Measurements from ENCODE around the gene CABP7. TPM values are rescaled to one million over a fixed set of nuclear protein-coding genes. Genes with fewer than 3 reads are reported as not detected.

The CABP7 gene
- total RNA-seq, 1 donor from 2014 or later, result not detected

DNA sequence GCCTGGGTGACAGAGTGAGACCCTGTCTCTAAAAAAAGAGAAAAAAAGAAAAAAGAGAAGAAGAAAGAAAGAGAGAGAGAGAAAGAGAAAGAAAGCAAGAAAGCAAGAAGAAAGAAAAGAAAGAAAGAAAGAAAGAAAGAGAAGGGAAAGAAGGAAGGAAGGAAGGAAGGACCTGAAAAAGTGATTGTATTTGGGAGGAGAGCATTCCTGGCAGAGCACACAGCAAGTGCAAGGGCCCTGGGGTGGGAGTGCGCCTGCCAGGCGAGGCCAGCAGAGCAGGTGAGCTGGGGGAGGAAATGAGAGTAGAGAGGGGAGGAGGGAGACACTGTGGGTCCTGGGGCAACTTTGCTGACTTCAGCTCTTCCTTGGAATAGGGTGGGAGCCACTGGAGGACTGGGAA is 7.7 kb upstream of the CABP7 start:
- Histone ChIP-seq H3K4me3 (no peak overlapping the region), H3K36me3 (no peaks in the 10 kb centered on the region), H3K27me3 (no peaks in the 10 kb centered on the region), H3K27ac (no peak overlapping the region), H3K9me3 (no peaks in the 10 kb centered on the region), H3K4me1 (no peaks in the 10 kb centered on the region)
- intact Hi-C loops (cut with DNase I), result no loop called here
- no peak for DNase-seq (ENCODE audit: extremely low spot score in 2 of 2)
- TF ChIP-seq POLR2A (IDR thresholded peaks at IDR 0.05), result no peak
- TF ChIP-seq, protein P1, sequence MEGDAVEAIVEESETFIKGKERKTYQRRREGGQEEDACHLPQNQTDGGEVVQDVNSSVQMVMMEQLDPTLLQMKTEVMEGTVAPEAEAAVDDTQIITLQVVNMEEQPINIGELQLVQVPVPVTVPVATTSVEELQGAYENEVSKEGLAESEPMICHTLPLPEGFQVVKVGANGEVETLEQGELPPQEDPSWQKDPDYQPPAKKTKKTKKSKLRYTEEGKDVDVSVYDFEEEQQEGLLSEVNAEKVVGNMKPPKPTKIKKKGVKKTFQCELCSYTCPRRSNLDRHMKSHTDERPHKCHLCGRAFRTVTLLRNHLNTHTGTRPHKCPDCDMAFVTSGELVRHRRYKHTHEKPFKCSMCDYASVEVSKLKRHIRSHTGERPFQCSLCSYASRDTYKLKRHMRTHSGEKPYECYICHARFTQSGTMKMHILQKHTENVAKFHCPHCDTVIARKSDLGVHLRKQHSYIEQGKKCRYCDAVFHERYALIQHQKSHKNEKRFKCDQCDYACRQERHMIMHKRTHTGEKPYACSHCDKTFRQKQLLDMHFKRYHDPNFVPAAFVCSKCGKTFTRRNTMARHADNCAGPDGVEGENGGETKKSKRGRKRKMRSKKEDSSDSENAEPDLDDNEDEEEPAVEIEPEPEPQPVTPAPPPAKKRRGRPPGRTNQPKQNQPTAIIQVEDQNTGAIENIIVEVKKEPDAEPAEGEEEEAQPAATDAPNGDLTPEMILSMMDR (IDR thresholded peaks at IDR 0.05), result no peak
- no peak for TF ChIP-seq POLR2AphosphoS5 (IDR thresholded peaks at IDR 0.05; ENCODE audit: insufficient read depth in 1 of 2, low read depth in 1 of 2)

DNA sequence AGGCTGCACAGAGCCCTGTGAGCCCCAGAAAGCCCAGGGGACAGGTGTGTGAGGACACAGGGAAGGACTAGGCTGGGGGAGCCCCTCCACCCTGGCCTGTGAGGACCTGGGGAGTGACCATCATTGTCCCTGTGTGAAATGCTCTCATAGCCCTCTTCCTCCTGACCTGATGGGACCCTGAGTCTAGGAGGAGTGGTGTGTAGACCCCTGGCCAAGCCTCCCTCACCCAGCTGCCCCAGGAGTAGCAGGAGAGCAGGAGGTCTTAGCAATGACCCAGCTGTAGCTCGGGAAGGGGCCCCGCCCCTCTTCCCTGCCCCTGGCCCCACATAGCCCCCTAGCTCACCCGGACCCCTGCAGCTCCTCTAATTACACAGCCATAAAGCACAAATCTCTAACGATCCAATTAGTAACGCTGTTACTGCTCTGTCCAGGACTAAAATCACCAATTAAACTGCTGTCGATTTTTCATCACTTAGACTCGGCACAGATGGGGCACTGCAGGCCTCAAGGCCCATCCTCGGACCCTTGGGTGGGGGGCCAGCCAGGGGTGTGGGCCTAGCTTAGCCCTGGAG is 6.6 kb upstream of the CABP7 start:
- DNase-seq (ENCODE audit: extremely low spot score in 2 of 2), result no peak
- Histone ChIP-seq H3K27ac (no peak overlapping the region), H3K4me3 (no peak overlapping the region), H3K36me3 (no peaks in the 10 kb centered on the region), H3K27me3 (no peaks in the 10 kb centered on the region), H3K9me3 (no peaks in the 10 kb centered on the region), H3K4me1 (no peaks in the 10 kb centered on the region)
- intact Hi-C loops (cut with DNase I), result no loop called here
- TF ChIP-seq POLR2AphosphoS5 (IDR thresholded peaks at IDR 0.05; ENCODE audit: insufficient read depth in 1 of 2, low read depth in 1 of 2) (no peak), POLR2A (IDR thresholded peaks at IDR 0.05) (no peak)
- TF ChIP-seq, protein P1 (IDR thresholded peaks at IDR 0.05), result no peak

DNA sequence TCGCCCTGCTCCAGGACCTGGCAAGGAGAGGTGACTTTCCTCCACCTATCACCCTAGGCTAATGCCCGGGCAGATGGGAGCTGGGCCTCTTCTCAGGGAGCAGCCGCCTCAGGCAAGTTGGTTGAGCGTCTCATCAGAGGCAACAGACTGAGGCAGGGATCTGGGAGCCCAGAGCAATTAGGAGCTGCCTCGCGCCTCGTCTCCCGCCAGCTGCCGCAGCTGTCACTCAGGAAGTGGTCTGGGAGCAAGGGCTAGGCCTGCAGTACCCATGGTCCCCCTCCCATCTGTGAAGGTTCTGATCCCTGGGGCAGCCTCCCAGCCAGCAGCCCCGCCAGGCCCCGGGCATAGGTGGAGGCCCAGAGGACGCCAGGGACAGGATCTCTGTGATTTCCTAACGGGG is 4.6 kb upstream of the CABP7 start:
- H3K4me3 ChIP-seq, result no peak overlapping the region
- no peak for DNase-seq (ENCODE audit: extremely low spot score in 2 of 2)

DNA sequence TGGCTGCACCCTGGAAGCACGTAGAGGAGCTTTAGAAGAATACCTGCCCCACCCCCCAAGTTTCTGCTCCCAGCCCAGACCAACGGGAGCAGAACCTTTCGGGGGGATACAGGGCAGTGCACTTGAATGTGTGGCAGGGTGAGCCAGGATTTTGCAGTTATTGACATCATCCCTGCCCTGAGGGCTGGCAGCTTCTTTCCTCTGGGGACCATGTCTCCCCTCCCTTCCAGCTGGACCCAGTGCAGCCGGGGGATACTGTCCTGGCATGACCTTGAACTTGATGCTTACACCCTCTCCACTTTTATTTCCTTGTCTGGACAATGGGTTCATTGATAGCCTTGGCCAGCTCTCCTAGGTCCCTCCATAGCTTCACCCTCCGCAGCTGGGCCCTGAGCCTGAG is 4.1 kb upstream of the CABP7 start:
- Histone ChIP-seq H3K9me3 (no peaks in the 10 kb centered on the region), H3K4me3 (no peak overlapping the region), H3K4me1 (no peaks in the 10 kb centered on the region), H3K27me3 (no peaks in the 10 kb centered on the region), H3K36me3 (no peaks in the 10 kb centered on the region), H3K27ac (no peak overlapping the region)
- intact Hi-C loops (cut with DNase I), result no loop called here
- no peak for DNase-seq (ENCODE audit: extremely low spot score in 2 of 2)
- no peak for TF ChIP-seq POLR2AphosphoS5 (IDR thresholded peaks at IDR 0.05; ENCODE audit: insufficient read depth in 1 of 2, low read depth in 1 of 2)
- TF ChIP-seq, protein P1 (IDR thresholded peaks at IDR 0.05), result no peak
- TF ChIP-seq POLR2A (IDR thresholded peaks at IDR 0.05), result no peak

More for the DNA sequence above, 4.6 kb upstream of the CABP7 start:
- no peaks in the 10 kb centered on the region for H3K4me1 ChIP-seq
- TF ChIP-seq POLR2AphosphoS5 (IDR thresholded peaks at IDR 0.05; ENCODE audit: insufficient read depth in 1 of 2, low read depth in 1 of 2) (no peak), POLR2A (IDR thresholded peaks at IDR 0.05) (no peak)
- TF ChIP-seq, protein P1 (IDR thresholded peaks at IDR 0.05), result no peak
- H3K27me3 ChIP-seq, result no peaks in the 10 kb centered on the region
- no peaks in the 10 kb centered on the region for H3K36me3 ChIP-seq
- no peak overlapping the region for H3K27ac ChIP-seq
- no peaks in the 10 kb centered on the region for H3K9me3 ChIP-seq
- intact Hi-C loops (cut with DNase I), result no loop called here

DNA sequence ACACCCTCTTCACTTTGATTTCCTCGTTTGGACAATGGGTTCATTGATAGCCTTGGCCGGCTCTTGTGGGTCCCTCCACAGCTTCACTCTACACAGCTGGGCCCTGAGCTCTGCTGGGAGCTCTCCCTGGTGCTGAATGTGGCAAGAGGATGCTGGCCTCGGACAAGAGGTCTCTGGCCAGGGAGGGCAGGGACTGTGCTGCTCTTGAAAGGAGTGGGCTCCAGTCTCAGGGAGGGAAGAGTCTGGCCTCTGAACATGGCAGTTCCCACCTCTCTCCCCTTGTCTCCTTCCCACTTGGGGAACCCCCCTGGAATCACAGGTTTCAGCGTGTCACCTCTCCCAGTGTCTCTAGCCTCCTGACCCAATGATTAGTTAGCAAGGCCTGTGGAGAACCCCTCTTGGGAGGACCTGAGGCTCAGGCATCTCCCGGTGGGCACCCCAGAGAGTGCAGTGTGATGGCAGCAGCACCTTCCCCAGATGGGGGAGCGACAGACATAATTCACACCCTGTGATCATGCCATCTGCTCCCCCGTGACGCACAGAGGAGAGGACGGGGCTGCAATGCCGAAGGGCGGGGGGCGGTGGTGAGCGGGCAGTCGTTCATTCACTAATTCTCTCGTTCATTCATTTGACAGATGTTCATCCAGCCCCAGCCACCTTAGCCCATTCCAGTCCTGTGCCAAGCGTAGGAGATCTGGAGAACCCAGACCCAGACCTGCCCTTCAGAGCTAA is 2.8 kb upstream of the CABP7 start:
- no peaks in the 10 kb centered on the region for H3K4me1 ChIP-seq
- DNase-seq (ENCODE audit: extremely low spot score in 2 of 2), result no peak
- no peaks in the 10 kb centered on the region for H3K9me3 ChIP-seq
- H3K36me3 ChIP-seq, result no peaks in the 10 kb centered on the region
- intact Hi-C loops (cut with DNase I), result no loop called here
- TF ChIP-seq POLR2A (IDR thresholded peaks at IDR 0.05) (no peak), POLR2AphosphoS5 (IDR thresholded peaks at IDR 0.05; ENCODE audit: insufficient read depth in 1 of 2, low read depth in 1 of 2) (no peak)
- TF ChIP-seq, protein P1 (IDR thresholded peaks at IDR 0.05), result no peak
- H3K4me3 ChIP-seq, result no peak overlapping the region
- no peaks in the 10 kb centered on the region for H3K27me3 ChIP-seq
- H3K27ac ChIP-seq, result no peak overlapping the region

Data from vagina (tissue), 2 donors.